Stimulated activated CD8-positive, alpha-beta memory T cell treated with anti-CD3 and anti-CD28 coated beads, Interleukin-4, amount 100 ng/mL, for 48 hours (primary cell): ENCODE results near the gene PCDH19.
"Not testable (repeated sequence)": the region's sequence is repeated elsewhere in the genome, so short reads cannot be mapped to it uniquely, and the experiment has no call there.

ENCODE experiments used
- DNase-seq: peaks from one replicate; pipeline ENCODE4 v3.0.0-alpha.2; 2020

PCDH19 gene, protein sequence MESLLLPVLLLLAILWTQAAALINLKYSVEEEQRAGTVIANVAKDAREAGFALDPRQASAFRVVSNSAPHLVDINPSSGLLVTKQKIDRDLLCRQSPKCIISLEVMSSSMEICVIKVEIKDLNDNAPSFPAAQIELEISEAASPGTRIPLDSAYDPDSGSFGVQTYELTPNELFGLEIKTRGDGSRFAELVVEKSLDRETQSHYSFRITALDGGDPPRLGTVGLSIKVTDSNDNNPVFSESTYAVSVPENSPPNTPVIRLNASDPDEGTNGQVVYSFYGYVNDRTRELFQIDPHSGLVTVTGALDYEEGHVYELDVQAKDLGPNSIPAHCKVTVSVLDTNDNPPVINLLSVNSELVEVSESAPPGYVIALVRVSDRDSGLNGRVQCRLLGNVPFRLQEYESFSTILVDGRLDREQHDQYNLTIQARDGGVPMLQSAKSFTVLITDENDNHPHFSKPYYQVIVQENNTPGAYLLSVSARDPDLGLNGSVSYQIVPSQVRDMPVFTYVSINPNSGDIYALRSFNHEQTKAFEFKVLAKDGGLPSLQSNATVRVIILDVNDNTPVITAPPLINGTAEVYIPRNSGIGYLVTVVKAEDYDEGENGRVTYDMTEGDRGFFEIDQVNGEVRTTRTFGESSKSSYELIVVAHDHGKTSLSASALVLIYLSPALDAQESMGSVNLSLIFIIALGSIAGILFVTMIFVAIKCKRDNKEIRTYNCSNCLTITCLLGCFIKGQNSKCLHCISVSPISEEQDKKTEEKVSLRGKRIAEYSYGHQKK (N-terminal part only)

DNA sequence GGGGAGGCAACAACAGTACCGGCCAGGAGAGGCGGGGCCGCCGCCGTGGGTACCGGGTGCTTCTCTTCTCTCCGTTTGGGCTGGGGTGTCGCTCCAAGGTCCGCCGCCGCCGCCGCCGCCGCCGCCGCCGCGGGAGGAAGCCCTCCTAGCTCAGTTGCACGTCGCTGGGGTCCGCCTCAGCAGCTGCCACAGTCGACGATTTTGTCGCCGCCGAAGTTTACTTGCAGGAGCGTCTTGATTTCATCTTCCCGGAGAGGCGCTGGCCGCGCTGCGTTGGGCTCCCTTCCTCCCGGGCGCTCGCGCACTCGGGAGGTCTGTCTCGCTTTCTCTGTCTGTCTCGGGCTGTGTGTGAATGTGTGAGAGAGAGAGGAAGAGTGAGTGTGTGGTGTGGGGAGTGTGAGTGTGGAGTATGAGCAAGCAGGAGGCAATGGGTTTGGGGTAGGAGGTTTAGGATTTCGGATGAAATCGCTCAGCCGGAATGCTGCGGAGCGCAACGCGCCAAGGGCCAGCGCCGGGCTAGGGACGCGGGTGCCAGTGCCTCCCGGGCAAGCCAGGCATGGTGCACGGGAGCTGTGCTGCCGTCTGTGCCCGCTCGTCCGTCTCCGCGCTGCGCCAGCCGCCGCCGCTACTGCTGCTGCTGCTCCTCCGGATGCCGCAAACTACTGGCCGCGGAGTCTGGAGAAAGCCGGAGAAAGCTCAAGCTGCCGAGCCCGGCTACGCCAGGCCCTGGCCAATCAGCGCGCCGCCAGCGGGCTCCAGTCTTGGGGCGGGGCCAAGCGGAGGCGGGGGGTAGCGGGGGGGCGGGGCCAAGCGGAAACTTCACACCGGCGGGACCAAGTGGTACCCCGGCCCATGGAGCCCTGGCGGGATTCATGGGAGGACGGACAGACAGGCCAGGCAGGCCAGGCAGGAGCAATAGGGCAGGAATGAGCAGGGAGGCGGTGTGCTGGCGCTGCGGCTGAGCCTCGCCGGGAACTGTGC lies at the start of gene PCDH19:
TSS of gene PCDH19 (minus strand) at position 664 of the 981 bp plus-strand sequence. CDS start 1,676 bp downstream, outside the sequence.
- peak; percentile 53 for DNase-seq

DNA sequence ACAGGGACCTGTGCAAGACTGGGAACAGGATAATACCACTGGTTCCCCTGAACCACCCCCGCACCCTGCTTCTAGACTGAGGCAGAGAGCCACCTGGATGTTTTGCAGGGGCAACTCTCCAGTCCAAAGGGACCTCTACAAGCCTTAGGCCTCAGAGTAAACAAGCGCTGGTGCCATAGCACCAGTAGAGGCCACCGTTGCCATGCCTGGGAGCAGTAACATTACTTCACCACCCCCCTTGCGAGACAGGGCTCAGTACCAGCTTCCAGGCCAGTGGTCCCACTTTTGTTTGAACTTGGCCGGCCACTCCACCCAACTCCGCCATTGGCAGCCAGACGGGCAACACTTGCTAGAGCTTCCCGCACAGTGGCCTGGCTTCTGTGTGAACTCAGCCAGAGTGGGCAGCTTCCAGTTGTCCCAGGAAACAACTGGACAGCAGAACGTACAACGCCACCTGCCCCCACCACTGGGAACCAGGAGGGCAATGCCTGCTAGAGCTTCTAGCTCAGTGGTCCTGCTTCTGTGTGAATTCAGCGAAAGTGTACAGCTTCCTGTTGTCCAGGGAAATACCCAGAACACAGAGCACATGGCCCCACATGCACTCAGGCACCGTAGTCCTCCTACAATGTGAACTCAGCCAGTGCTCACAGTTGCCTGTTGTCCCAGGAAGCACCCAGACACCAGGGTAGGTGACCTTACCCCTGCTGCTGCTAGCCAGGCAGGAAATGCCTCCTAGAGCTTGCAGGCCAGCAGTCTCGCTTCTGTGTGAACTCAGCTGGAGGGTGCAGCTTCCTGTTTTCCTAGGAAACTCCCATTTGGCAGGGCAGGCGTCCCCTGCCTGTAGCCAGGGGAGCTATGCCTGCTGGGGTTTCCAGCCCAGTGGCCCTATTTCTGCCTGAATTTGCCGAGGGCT lies 39.9 kb upstream of the PCDH19 start:
- no peak for DNase-seq

DNA sequence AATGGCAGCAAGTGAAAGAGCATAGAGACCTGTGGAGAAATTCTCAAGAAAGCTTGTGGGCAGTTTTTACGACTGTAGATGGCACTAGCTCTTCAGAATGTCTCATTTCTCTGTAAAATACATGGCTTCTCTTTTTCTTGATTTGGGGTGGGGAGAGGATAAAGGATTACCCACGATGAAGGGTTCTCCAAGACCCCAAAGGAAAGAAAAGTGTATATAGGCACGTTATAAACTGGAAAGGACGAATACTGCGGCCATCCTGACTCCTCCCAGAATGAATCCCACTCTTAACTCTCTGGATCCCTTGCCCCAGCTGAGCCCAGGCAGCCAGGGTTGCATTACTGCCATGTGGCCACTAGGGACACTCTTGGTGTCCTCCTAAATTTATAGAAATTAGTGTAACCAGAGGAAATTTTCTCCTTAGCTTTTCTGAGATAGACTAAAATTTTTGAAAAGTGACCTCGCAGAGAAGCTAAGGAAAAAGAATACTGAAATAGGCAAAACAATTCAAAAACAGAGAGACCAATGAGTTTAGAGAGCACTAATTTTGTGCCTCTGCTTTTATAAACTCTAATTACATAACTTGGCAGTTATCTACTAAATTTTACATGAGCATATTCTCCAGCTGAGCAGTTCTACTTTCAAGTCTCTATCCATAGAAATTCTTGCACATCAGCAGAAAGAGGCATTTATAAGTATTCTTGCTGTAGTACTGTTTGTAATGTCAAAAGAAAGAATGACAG lies 37.8 kb upstream of the PCDH19 start:
- DNase-seq = peak; percentile 26

- no peak for DNase-seq
Measured at GRCh38 chrX:100445593-100445992, 35.5 kb upstream of the PCDH19 start.

DNA sequence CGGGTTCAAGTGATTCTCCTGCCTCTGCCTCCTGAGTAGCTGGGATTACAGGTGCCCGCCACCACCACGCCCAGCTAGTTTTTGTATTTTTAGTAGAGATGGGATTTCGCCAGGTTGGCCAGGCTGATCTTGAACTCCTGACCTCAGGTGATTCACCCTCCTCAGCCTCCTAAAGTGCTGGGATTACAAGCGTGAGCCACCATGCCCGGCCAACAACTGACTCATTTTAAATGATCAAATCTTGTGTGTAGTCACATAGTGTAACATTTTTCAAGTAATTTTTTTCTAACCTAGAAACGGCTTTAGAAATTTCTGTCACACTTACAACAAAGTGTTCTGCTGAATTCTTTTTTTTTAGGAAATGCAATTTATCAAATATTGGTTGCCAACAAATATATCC lies 31.2 kb upstream of the PCDH19 start:
- not testable (repeated sequence) for DNase-seq

DNA sequence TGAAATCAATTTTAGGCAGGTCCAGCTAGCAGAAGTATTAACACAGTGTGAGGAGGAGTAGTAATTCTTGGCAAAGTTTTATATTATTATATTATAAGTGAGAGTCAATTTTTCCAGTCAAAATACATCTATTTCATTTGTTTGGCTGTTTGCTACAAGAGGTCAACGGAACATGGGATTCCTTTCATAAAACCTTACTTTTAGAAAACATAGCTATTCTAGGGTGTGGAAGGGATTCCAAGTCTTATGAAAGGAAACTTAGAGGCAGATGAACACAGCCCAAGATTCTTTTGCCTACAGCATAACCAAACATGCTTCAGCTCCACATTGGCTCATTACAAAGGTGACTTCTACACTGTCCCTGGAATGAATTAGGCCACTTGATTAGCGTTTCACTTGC lies 29.9 kb upstream of the PCDH19 start:
- no peak for DNase-seq

DNA sequence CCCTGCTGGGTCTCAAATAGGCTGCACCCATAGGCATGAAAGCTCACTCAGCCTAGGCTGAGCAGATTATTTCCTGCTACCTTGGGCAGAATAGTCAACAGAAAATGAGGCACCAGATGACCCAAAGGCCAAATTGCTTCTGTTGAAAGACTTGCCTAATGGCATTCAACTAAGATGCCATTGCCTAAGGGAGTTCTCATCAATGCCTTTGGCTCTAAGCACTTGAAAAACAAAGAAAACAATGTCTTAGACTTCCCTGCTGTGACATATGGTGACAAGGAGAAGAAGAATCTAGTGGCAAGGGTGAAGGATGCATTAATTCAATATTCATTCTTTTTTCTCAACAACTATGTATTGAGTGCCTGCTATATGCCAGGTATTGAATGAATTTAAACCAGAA lies 25.7 kb upstream of the PCDH19 start:
- no peak for DNase-seq

DNA sequence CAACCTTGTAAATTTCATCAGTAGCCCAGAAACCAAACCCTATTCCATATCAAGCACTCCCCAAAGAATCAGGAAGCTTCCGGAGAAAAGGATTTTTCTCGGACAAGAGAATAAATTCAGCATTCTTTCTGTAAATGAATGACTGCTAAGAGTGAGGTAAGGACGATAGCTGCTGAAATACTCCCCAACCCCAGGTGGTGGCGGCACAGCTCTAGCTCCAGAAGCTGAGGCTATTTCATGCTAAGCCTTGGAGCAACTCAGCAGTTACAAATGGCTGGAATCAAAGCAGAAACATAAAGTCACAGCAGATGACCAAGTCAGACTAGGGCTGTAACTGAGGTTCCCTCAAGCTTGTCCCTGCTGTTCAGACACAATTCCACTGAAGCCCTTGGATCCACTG lies 13.9 kb upstream of the PCDH19 start:
- no peak for DNase-seq

- DNase-seq = no peak
Measured at GRCh38 chrX:100418556-100418955, 8.5 kb upstream of the PCDH19 start.

DNA sequence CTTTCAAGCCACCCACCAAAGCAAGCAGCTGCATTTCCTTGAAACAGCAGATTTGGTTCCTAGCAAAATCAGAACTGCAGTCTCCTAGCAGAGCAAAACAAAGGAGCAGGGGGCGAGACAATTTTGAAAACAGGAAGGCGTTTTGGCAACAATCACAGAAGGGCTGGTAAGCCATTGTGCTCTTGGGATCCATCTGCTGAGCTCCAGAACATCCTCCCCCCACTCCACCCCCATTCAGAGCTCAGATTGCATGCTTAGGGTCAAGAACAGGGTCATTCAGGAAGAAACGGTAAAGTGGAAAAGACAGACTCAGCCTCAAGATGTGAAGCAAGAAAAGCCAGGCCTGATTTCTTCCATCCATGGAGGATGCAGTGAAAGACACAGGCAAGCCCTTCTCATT lies 7.6 kb upstream of the PCDH19 start:
- DNase-seq = no peak

DNA sequence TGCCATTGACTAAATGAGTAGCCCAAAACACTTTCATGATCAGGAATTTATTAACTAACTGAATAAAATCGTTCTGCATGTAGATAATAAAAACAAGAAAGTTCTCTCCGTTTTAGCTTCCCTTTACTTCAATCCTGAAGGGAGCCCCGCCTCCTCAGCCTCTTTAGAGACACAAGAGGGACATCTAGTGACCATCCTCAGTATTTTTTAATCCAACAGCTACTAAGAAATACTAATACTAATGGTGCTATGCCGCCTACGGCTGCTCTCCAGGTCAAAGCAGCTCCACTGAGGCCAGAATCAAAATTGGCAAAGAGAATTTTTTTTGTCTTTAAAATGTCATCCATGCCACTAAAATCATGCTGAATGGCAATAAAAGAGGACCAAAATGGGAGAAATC lies 3.2 kb upstream of the PCDH19 start:
- peak; percentile 33 for DNase-seq

DNA sequence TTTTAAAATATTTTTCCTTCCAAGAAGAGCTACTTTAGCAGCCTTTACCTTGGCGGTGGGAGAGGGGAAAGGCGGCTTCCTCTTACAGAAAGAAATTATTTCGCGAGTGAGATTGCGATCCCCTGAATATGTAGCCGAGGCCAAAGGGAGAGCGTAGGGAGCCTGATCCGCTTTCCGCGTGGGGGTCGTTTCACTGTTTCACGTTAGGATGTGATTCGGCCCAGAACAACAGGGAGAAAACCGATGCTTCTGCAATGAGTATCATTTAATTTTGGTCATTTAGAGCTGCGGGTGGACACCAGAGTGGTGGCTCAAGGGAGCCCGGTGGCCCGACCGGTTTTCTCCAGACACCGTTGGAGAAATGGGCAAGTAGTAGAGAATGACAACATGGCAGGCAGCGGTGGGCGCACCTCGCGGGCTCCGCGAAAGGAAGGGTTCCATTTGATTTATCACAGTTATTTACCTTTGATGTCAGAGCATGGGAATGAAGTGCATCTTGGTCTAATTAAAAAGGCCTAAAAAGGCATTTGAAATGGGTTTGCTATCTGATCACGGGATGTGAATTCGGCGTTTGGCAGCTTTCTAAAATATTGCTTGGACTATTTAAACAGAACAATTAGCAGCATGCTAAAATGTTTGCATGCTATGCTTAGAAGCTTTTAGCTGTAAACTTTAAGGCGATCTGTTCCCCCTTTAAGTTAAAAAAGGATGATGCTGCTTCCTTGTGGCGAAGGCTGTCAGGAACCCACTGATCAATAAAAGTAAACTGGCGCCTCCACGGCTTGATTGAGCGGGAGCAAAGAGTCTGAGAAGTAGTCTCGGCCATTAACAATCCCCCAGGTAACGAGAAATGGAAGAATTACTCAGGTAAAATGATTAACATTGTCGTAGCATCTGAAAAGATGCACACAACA lies 2.0 kb upstream of the PCDH19 start:
- no peak for DNase-seq

GRCh38 chrX:100410901-100411801 lies 1.1 kb upstream of the PCDH19 start:
- DNase-seq = no peak

DNA sequence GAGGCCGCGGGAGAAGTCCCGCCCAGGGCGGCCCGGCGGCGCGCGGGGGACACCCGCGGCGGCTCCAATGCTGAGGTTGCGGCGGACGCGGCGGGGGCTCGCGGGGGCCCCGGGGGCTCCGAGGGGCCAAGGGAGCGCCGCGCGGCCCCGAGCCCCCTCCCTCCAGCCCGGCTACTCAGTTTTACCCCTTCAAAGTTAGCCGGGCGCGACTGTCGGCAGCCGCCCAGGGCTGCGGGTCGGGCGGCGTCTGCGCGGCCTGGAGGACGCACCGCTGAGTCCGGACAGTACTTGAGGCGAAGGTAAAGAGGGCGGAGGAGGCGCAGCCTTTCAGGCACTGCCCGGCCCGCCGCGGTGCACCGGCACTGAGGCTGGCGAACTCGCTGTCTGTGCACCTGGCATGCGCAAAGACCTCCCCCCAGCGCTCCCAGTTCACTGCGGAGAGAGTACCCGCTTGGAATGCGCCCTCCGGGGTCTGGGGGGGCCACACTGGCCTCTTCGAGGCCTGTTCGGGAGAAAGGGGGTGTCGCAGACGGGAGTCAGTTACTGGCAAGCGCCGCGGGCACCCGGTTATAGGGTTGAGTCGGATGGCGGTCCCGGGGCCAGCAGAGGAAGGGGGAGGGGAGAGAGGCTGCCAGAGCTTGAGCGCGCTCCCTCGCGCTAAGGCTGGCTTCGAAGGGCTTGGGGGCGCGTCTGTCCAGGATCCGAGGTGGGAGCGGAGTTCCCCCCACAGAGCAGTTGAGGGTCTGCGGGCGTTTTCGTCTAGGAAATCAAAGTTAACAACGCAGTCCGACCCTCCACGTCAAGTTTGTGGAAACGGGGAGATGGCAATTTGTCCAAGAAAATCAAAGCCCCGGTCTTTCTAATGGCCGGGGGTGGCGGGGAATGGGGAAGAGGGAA lies 1.1 kb downstream of the PCDH19 start:
- no peak for DNase-seq

DNA sequence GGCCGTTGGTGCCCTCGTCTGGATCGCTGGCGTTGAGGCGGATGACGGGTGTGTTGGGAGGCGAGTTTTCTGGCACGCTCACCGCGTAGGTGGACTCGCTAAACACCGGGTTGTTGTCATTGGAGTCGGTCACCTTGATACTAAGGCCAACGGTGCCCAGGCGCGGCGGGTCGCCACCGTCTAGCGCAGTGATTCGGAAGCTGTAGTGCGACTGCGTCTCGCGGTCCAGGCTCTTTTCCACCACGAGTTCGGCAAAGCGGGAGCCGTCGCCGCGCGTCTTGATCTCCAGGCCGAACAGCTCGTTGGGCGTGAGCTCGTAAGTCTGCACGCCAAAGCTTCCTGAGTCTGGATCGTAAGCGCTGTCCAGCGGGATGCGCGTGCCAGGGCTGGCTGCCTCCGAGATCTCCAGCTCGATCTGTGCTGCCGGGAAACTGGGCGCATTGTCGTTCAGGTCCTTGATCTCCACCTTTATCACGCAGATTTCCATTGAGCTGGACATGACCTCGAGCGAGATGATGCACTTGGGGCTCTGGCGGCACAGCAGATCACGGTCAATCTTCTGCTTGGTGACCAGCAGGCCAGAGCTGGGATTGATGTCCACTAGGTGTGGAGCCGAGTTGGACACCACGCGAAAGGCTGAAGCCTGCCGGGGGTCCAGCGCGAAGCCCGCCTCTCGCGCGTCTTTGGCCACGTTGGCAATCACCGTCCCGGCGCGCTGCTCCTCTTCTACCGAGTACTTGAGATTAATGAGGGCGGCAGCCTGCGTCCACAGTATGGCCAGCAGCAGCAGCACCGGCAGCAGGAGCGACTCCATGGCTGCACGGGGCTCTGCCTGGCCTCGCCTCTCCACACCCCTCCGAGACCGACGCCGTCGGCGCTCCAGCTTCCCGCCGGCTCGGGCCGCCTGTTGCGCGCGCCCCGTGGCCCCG lies 2.0 kb downstream of the PCDH19 start:
- DNase-seq = no peak

DNA sequence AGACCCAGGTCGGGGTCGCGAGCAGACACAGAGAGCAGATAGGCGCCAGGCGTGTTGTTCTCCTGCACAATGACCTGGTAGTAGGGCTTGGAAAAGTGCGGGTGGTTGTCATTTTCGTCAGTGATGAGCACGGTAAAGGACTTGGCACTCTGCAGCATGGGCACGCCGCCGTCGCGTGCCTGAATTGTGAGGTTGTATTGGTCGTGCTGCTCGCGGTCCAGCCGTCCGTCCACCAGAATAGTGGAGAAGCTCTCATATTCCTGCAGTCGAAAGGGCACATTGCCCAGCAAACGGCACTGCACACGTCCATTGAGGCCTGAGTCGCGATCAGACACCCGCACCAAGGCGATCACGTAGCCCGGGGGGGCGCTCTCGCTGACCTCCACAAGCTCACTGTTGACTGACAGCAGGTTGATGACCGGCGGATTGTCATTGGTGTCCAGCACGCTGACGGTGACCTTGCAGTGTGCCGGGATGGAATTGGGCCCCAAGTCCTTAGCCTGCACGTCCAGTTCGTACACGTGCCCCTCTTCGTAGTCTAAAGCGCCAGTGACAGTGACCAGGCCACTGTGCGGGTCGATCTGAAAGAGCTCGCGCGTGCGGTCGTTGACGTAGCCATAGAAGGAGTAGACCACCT lies 2.8 kb downstream of the PCDH19 start:
- no peak for DNase-seq
